NAMALWA (cell line): ENCODE data around the gene LRRC47.
A peak's percentile ranks its signal among the peaks of the same experiment; 100 is the strongest.

Experiments used
- DNase-seq: peaks from one replicate; pipeline ENCODE4 v3.0.0-alpha.2; 2015; ENCODE audit warnings: low spot score

LRRC47 gene

GRCh38 chr1:3785456-3786157 is 10.7 kb downstream of the LRRC47 start:
- peak; percentile 69 for DNase-seq

DNA sequence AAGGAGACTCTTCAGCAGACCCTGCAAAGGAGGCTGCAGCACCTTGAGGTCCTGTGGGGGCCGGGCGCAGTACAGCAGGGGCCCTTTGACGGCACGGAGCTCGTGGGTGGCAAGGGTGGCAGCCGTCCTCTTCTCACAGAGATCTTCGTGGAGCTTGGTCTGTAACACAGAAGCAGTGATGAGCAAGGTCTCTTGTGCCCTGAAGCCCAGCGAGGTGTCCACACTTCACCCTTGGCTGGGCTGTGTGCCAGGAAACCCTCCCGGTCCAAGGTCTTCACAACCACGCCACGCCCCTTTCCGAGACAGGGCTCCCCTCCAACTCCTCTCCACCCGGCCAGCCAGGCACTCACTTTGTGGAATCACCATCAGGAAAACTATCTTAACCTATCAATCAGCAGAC is 11.3 kb downstream of the LRRC47 start:
- DNase-seq: no peak

GRCh38 chr1:3783651-3784474 is 12.4 kb downstream of the LRRC47 start:
- no peak for DNase-seq

- no peak for DNase-seq
Measured at GRCh38 chr1:3780901-3781300, 15.4 kb downstream of the LRRC47 start.

DNA sequence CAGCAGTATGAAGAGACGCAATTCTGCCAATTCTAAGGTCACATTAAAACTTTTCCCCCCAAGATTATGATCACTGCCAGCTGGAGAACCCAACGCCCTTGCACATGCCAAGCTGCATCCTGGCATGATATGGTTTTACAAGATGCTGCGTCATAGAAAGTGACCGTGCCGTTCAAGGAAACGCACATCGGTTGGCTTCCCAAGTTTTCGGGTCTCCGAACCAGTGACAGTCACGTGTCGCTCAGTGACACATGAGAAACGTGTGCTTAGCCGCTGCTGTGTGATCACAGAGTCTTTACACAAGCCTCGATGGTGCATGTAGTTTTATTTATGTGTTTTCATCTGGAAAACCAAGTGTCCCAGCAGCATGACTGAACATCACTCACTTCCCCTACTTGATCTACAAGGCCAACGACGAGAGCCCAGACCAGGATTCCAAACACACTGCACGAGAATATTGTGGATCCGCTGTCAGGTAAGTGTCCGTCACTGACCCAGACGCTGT is 16.3 kb downstream of the LRRC47 start:
- no peak for DNase-seq

GRCh38 chr1:3779265-3779911 is 16.9 kb downstream of the LRRC47 start:
- DNase-seq: no peak

DNA sequence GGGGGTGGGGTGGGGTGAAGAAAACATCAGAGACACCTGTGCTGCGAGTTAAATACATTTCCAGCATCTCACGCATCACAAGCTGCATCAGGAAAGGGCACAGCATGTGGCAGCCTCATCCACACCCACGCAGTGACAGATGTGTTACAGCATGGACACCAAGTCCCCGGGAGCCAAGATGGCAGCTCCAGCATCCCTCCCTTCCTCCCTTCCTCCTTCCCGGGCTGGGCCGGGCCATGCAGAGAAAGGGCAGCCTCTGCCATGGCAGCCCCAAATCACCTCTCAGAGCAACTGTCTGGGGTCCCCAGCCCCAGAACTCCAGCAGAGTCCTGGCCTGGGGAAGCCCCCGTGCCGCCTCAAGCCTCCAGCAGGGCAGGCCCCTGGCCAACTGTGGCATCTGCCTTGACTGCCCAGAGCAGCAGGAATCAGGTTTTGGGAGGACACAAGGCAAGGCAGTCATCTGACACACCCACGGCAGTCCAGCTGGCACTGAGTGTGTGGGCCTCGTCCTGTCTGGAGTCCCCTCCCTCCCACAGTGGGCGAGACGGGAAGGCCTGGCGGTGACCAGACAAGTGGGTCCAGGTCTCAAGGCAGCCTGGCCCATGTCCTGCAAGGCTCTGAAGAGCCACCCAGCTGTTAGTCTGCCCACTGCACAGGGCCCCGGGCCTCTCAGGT is 17.6 kb downstream of the LRRC47 start:
- no peak for DNase-seq

- no peak for DNase-seq
Measured at GRCh38 chr1:3777647-3778589, 18.4 kb downstream of the LRRC47 start.

DNA sequence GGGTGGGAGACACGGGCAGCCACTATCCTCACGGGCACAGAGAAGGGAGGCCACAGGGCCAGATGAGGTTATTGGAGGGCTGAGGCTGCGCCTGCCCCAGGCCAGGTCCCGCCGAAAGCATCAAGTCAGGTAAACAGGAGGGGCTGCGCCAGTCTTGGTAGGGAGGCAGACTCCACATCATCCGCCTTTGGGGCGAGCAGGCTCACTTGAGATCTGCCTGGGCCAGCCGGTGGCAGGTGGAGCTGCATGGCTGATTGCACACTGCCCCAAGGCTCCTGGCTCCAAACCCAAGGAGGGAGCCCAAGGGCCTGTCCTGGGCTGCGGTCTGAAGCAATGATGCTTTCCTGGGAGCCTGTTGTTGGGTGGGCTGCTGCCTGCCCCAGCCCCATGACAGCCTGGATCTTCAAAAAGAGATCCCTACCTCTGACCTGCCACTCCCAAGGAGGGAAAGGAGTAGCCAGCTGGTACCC is 19.2 kb downstream of the LRRC47 start:
- DNase-seq: no peak

GRCh38 chr1:3776231-3776961 is 19.9 kb downstream of the LRRC47 start:
- no peak for DNase-seq

GRCh38 chr1:3775490-3776230 is 20.6 kb downstream of the LRRC47 start:
- DNase-seq: peak; percentile 91

GRCh38 chr1:3774946-3775489 is 21.3 kb downstream of the LRRC47 start:
- DNase-seq: no peak

DNA sequence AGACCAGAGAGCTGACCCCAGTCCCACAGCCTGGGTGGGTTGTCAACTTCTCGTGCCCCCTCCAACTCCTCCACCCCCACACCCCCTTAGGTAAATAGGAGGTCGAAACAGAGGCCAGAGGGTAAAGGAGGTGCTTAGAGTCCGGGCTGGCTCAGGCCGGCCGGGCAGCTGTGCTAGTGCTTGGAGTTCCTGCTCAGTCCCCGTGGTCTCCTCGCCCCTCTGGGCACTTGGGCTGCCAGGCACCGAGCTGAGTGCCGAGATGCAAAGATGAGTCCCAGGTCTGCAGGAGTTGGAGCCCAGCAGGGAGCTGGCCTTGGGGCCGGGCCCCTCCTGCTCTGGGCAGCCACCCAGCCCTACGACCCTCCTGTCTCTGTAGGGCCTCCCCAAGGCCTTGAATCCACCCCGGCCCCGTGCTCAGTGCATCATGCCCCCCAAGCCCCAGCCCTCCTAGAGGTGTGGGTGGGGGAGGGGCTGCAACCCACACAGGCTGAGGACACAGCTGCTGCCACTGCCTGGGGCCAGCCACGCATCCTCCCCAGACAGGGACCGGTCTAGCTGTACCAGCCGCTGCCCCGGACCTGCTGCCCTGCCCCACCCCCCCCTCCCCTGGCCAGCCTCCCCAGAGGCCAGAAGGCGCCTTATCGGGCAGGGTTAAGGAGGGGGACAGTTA is 21.9 kb downstream of the LRRC47 start:
- DNase-seq: no peak

- DNase-seq: peak; percentile 38
Measured at GRCh38 chr1:3773572-3774275, 22.6 kb downstream of the LRRC47 start.

- peak; percentile 39 for DNase-seq
Measured at GRCh38 chr1:3772715-3773571, 23.4 kb downstream of the LRRC47 start, which contains the start of gene SMIM1. Gene SMIM1, plus strand, starts transcription at chr1:3772749. Its CDS starts 2,625 bp downstream, at chr1:3775374.

DNA sequence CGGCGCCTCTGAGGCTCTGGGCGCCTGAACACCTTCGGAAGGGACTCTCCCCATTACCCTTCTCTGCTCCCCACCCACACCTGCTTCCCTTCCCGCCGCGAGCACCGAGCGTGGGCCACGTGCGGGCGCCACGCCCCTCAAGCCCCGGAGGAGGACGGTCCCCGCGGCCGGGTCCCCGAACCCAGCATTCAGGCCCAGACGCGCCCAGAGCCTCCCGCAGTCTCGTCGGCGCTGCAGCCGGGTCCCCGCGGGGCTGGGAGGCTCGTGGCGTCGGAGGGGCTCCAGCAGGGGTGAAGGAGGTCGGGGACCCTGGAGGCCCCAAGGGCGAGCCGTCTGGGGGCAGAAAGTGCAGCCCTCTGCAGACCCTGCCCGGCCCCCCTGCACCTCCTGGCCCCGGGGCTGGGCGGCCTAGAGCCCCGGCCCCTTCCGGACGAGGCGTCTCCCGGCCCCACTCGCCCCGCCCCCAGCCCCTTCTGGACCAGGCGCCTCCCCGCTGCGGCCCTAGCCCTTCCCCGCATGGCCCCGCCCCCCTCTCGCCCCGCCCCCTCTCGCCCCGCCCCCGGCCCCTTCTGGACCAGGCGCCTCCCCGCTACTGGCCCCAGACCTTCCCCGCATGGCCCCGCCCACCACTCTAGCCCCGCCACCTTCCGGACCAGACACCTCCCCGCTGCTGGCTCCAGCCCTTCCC is 24.1 kb downstream of the LRRC47 start:
- peak; percentile 91 for DNase-seq
